Fibroblast of pulmonary artery (primary cell): Measurements from ENCODE around the gene MAP3K4.

ENCODE experiments used
- DNase-seq: peaks from one replicate; pipeline ENCODE4 v3.0.0-alpha.2; 2010; ENCODE audit warnings: low read depth
- H3K4me3 ChIP-seq: replicated peaks from 2 replicates; pipeline ENCODE4 v1.5.1; 2011; ENCODE audit warnings: low read depth, mild to moderate bottlenecking, control low read depth, low read length, moderate library complexity
- TF ChIP-seq, protein P1 (sequence below): IDR thresholded peaks from 2 replicates; pipeline ENCODE4 v1.5.1; 2011; ENCODE audit warnings: mild to moderate bottlenecking, control low read depth, low read length, inconsistent platforms; ENCODE audit errors: missing control alignments

Gene MAP3K4

DNA sequence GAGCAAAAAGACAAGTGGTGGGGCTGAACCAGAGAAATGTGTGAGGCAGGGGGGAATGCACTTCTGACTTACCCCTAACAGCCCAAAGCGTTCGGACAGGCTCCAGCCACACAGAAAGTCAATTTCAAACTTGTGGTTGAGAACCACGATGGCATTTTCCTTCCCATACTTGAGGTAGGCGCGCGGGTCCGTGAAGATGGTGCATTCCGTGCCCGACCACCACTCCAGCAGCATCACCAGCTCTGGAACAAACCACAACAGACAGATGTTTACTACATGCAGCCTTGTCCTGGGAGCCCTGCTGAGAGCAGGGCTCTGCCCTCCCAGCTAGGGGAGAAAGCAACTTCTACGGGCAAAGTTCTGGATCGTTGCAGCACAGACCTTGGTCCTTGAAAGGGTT, 174.6 kb downstream of the MAP3K4 start:
- no peak overlapping the region for H3K4me3 ChIP-seq
- TF ChIP-seq, protein P1, sequence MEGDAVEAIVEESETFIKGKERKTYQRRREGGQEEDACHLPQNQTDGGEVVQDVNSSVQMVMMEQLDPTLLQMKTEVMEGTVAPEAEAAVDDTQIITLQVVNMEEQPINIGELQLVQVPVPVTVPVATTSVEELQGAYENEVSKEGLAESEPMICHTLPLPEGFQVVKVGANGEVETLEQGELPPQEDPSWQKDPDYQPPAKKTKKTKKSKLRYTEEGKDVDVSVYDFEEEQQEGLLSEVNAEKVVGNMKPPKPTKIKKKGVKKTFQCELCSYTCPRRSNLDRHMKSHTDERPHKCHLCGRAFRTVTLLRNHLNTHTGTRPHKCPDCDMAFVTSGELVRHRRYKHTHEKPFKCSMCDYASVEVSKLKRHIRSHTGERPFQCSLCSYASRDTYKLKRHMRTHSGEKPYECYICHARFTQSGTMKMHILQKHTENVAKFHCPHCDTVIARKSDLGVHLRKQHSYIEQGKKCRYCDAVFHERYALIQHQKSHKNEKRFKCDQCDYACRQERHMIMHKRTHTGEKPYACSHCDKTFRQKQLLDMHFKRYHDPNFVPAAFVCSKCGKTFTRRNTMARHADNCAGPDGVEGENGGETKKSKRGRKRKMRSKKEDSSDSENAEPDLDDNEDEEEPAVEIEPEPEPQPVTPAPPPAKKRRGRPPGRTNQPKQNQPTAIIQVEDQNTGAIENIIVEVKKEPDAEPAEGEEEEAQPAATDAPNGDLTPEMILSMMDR = no peak
- no peak for DNase-seq

DNA sequence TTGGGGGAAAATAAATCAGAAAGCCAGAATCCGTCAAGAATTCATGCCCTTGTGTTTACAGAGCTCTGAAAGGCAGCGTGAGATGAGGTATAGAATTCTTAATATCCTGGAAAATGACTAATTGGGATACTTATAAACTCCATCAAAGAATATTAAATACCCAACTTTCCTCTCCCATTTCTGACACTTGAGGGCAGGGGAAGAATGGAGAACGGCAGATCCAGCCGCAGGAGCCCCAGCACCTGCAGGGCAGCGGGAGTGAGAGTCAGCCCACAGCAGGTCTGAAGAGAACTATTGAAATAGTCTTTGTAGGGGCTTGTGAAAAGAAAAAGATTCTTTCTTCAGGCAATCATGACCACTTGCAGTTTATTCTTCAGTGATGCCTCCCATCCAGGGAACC, 175.1 kb downstream of the MAP3K4 start:
- no peak overlapping the region for H3K4me3 ChIP-seq
- TF ChIP-seq, protein P1 = no peak
- DNase-seq = no peak
